Endothelial cell of umbilical vein (primary cell): ENCODE results near the gene CAMTA1. TPM values are rescaled to one million over a fixed set of nuclear protein-coding genes. Genes with fewer than 3 reads are reported as not detected.

Source experiments
- BruUV-seq: library from RNA; stranded (reverse); fragments of 400-500 nt; replicated peaks from 2 replicates; lab custom pipeline; 2021; lab: Mats Ljungman, UMichigan
- CTCF ChIA-PET: fragments of 300-600, 350-600 bp; sonication (Branson Sonifier 250); formaldehyde crosslinking; loops from one replicate; lab custom pipeline; 2021; ENCODE audit warnings: antibody characterized with exemption, inconsistent platforms; lab: Charles Lee
- POLR2A ChIA-PET: fragments of 300-600, 350-600 bp; sonication (Branson Sonifier 250); formaldehyde crosslinking; loops from one replicate; lab custom pipeline; 2021; ENCODE audit warnings: antibody characterized with exemption, inconsistent platforms; lab: Charles Lee
- DNase-seq: peaks from one replicate; pipeline ENCODE4 v3.0.0-alpha.2; 2011; ENCODE audit warnings: low read depth, low spot score
- FAIRE-seq: peaks from 2 replicates; lab custom pipeline; 2011; peaks lifted over from hg19 to GRCh38; lab: Jason Lieb, UNC
- H2AFZ ChIP-seq: 2 replicates; pipeline ENCODE4 v1.6.0; 2012; ENCODE audit warnings: low read depth, low read length, control low read depth, inconsistent platforms
- H3K27ac ChIP-seq: 2 replicates; pipeline ENCODE4 v1.5.1; 2011; ENCODE audit warnings: low read depth, mild to moderate bottlenecking, control low read depth, low read length, moderate library complexity; ENCODE audit not compliant: insufficient read depth
- H3K27me3 ChIP-seq, 2 experiments: 2 replicates each; pipeline versions ENCODE4 v1.6.0 to v1.6.1; 2011; ENCODE audit warnings: low read length in 2 of 2, mixed read lengths in 1 of 2; ENCODE audit not compliant: control insufficient read depth in 2 of 2, insufficient read depth in 2 of 2
- H3K36me3 ChIP-seq, 2 experiments: 2 replicates in 1 of 2; 3 replicates in 1 of 2; pipeline ENCODE4 v1.5.1; 2011; ENCODE audit warnings: low read length in 2 of 2, mild to moderate bottlenecking in 1 of 2, moderate library complexity in 1 of 2; ENCODE audit not compliant: control insufficient read depth in 2 of 2, insufficient read depth in 2 of 2; ENCODE audit errors: extremely low read depth in 1 of 2
- H3K4me1 ChIP-seq: 3 replicates; pipeline ENCODE4 v1.5.1; 2011; ENCODE audit warnings: mild to moderate bottlenecking, low read length; ENCODE audit not compliant: control insufficient read depth, insufficient read depth; ENCODE audit errors: extremely low read depth
- H3K4me2 ChIP-seq: 2 replicates; pipeline ENCODE4 v1.6.1; 2011; ENCODE audit warnings: low read length, control low read depth, mixed read lengths; ENCODE audit not compliant: insufficient read depth
- H3K4me3 ChIP-seq, 3 experiments: fragments of 200-600 bp in 1 of 3; sonication (generic), shearing (Covaris generic) in 1 of 3; replicated peaks in 1 of 3; 2 replicates each; pipeline ENCODE4 v1.5.1; 2011 to 2016; ENCODE audit warnings: control low read depth in 3 of 3, low read length in 3 of 3, mild to moderate bottlenecking in 2 of 3, inconsistent platforms in 1 of 3, low read depth in 1 of 3, moderate library complexity in 1 of 3; ENCODE audit not compliant: insufficient read depth in 1 of 3
- H3K79me2 ChIP-seq: 2 replicates; pipeline ENCODE4 v1.6.0; 2012; ENCODE audit warnings: low read length, inconsistent platforms; ENCODE audit not compliant: control insufficient read depth, insufficient read depth
- H3K9ac ChIP-seq: replicated peaks from 2 replicates; pipeline ENCODE3; 2011; ENCODE audit warnings: low read length, control low read depth; ENCODE audit not compliant: insufficient read depth; ENCODE audit errors: extremely low read depth
- H3K9me1 ChIP-seq: replicated peaks from 3 replicates; pipeline ENCODE4 v1.6.0; 2011; ENCODE audit warnings: mild to moderate bottlenecking, low read length; ENCODE audit not compliant: control insufficient read depth, insufficient read depth; ENCODE audit errors: extremely low read depth
- H3K9me3 ChIP-seq: replicated peaks from 2 replicates; pipeline ENCODE4 v1.5.1; 2012; ENCODE audit warnings: low read length, inconsistent platforms; ENCODE audit not compliant: control insufficient read depth, insufficient read depth
- H4K20me1 ChIP-seq: replicated peaks from 2 replicates; pipeline ENCODE3; 2011; ENCODE audit warnings: mild to moderate bottlenecking, low read length; ENCODE audit not compliant: control insufficient read depth, insufficient read depth; ENCODE audit errors: extremely low read depth
- CTCF ChIP-seq, 2 donors: IDR thresholded peaks; 1 replicate in 1 of 2; 2 replicates in 1 of 2; pipeline ENCODE4 v1.5.1; 2011; ENCODE audit warnings: low read length in 2 of 2, mild to moderate bottlenecking in 2 of 2, moderate library complexity in 2 of 2, control low read depth in 1 of 2, inconsistent platforms in 1 of 2, low read depth in 1 of 2; ENCODE audit not compliant: insufficient read depth in 1 of 2; ENCODE audit errors: extremely low read depth in 1 of 2
- EZH2 ChIP-seq: IDR thresholded peaks from 2 replicates; pipeline ENCODE4 v1.6.1; 2012; ENCODE audit warnings: borderline replicate concordance, low read depth, mild to moderate bottlenecking, moderate library complexity, low read length, inconsistent platforms; ENCODE audit not compliant: severe bottlenecking
- FOS ChIP-seq: IDR thresholded peaks from 2 replicates; pipeline ENCODE4 v1.6.1; 2011; ENCODE audit warnings: mild to moderate bottlenecking, low read length, moderate library complexity, borderline replicate concordance; ENCODE audit not compliant: insufficient read depth
- GATA2 ChIP-seq: IDR thresholded peaks from 2 replicates; pipeline ENCODE4 v1.7.0; 2011; ENCODE audit warnings: low read depth, mild to moderate bottlenecking, moderate library complexity, mixed read lengths, low read length; ENCODE audit not compliant: insufficient read length, insufficient read depth
- JUN ChIP-seq: IDR thresholded peaks from 2 replicates; pipeline ENCODE4 v1.6.1; 2011; ENCODE audit warnings: borderline replicate concordance, low read depth; ENCODE audit not compliant: insufficient read length, insufficient read depth
- MAX ChIP-seq: IDR thresholded peaks from 2 replicates; pipeline ENCODE4 v1.6.1; 2011; ENCODE audit not compliant: insufficient read depth, insufficient read length
- MYC ChIP-seq: IDR thresholded peaks from one replicate; pipeline ENCODE4 v1.6.1; 2011; ENCODE audit warnings: mild to moderate bottlenecking, low read depth, low read length
- POLR2A ChIP-seq: IDR thresholded peaks from 2 replicates; pipeline ENCODE4 v1.6.1; 2012; ENCODE audit warnings: low read depth, mild to moderate bottlenecking, control low read depth, low read length
- POLR2AphosphoS5 ChIP-seq: IDR thresholded peaks from 2 replicates; pipeline ENCODE4 v1.6.1; 2012; ENCODE audit warnings: low read depth, mild to moderate bottlenecking, control low read depth, low read length, moderate library complexity; ENCODE audit not compliant: insufficient read depth
- dilution Hi-C: fragments of 300-500 bp; cut with MboI; formaldehyde crosslinking; loops from one replicate; pipeline ENCODE4 v1.15.0; 2019; ENCODE audit warnings: low sequenced_read_pairs; ENCODE audit not compliant: extremely low pct_ligation_motif_present
- intact Hi-C: fragments of 100-400 bp; cut with micrococcal nuclease; formaldehyde crosslinking; loops from one replicate; pipeline ENCODE4 v1.10.0; 2022
- polyA plus RNA-seq, 4 experiments: library from polyadenylated mRNA; depleted of rRNA in 3 of 4; stranded (reverse) in 3 of 4; unstranded in 1 of 4; fragments of >200 nt; gene quantifications; 2 replicates each; pipeline versions ENCODE4 v1.2.1 to v1.2.3, GENCODE V29; 2011 to 2012; ENCODE audit warnings: missing spikeins in 1 of 4
- total RNA-seq: library from RNA; stranded (reverse); gene quantifications from 2 replicates; pipeline ENCODE4 v1.2.3, GENCODE V29; 2021

The CAMTA1 gene
- total and polyA plus RNA-seq, 2 donors (not counting 3 experiments of a cell fraction or from before 2014, with no cell fraction given): 50.8 to 92.7 TPM

GRCh38 chr1:6969762-6970161 is 184.5 kb downstream of the CAMTA1 start:
- Histone ChIP-seq H4K20me1 (no peaks in the 10 kb centered on the region), H3K36me3 (no peaks in the 10 kb centered on the region), H3K27me3 (no peaks in the 10 kb centered on the region), H3K9ac (no peak overlapping the region), H3K4me2 (no peak overlapping the region), H3K9me1 (no peaks in the 10 kb centered on the region), H3K79me2 (no peaks in the 10 kb centered on the region), H2AFZ (no peak overlapping the region), H3K4me1 (no peaks in the 10 kb centered on the region), H3K9me3 (no peaks in the 10 kb centered on the region), H3K27ac (no peak overlapping the region), H3K4me3 (no peak overlapping the region)
- intact Hi-C loops (no loop called here), dilution Hi-C loops (no loop called here)
- TF ChIP-seq MAX (no peak), MYC (no peak), GATA2 (no peak), POLR2A (no peak), CTCF (IDR thresholded peaks at IDR 0.05; ENCODE audit: extremely low read depth in 1 of 2, insufficient read depth in 1 of 2, low read depth in 1 of 2, low read length in 2 of 2) (no peak), JUN (no peak), EZH2 (no peak), FOS (no peak), POLR2AphosphoS5 (no peak)
- DNase-seq: no peak
- no TSS peak for BruUV-seq
- ChIA-PET CTCF (no interaction called here), POLR2A (no interaction called here)
- no peak for FAIRE-seq
